Measurements from ENCODE around the gene RHOT2. TPM values are rescaled to one million over a fixed set of nuclear protein-coding genes. Genes with fewer than 3 reads are reported as not detected.

Gene RHOT2
- total RNA-seq, 1 experiment from 2014 or later = 47.4 TPM

GRCh38 chr16:631808-632358 is 36.0 kb upstream of the RHOT2 start:
- no peak for DNase-seq (ENCODE audit: extremely low read depth, low read depth)

GRCh38 chr16:632486-633335 is 35.2 kb upstream of the RHOT2 start:
- DNase-seq (ENCODE audit: extremely low read depth, low read depth) = no peak

GRCh38 chr16:633336-634050 is 34.4 kb upstream of the RHOT2 start:
- DNase-seq (ENCODE audit: extremely low read depth, low read depth) = no peak

- no peak for DNase-seq (ENCODE audit: extremely low read depth, low read depth)
These were observed 33.8 kb upstream of the RHOT2 start for GRCh38 chr16:634051-634670.

GRCh38 chr16:634996-635395 is 32.9 kb upstream of the RHOT2 start:
- DNase-seq (ENCODE audit: extremely low read depth, low read depth) = no peak

- DNase-seq (ENCODE audit: extremely low read depth, low read depth) = no peak
These were observed 32.2 kb upstream of the RHOT2 start for GRCh38 chr16:635573-636205.

- peak; percentile 94 for DNase-seq (ENCODE audit: extremely low read depth, low read depth)
These were observed 31.5 kb upstream of the RHOT2 start, which contains the start of gene METTL26 for GRCh38 chr16:636206-637080. METTL26 (minus strand) TSS chr16:636305; CDS start chr16:636290, 15 bp downstream.

- peak; percentile 89 for DNase-seq (ENCODE audit: extremely low read depth, low read depth)
These were observed 30.6 kb upstream of the RHOT2 start for GRCh38 chr16:637081-638018.

GRCh38 chr16:638034-638543 is 29.8 kb upstream of the RHOT2 start:
- no peak for DNase-seq (ENCODE audit: extremely low read depth, low read depth)

- DNase-seq (ENCODE audit: extremely low read depth, low read depth) = no peak
These were observed 29.1 kb upstream of the RHOT2 start for GRCh38 chr16:638836-639235.

GRCh38 chr16:640614-641013 is 27.3 kb upstream of the RHOT2 start:
- no peak for DNase-seq (ENCODE audit: extremely low read depth, low read depth)

GRCh38 chr16:641326-642188 is 26.4 kb upstream of the RHOT2 start, which contains the start of gene MCRIP2:
MCRIP2 (plus strand) TSS chr16:641828; CDS start chr16:641992, 164 bp downstream.
- DNase-seq (ENCODE audit: extremely low read depth, low read depth) = peak; percentile 74

GRCh38 chr16:642189-643049 is 25.5 kb upstream of the RHOT2 start:
- no peak for DNase-seq (ENCODE audit: extremely low read depth, low read depth)

- no peak for DNase-seq (ENCODE audit: extremely low read depth, low read depth)
These were observed 24.9 kb upstream of the RHOT2 start for GRCh38 chr16:643050-643368.

- no peak for DNase-seq (ENCODE audit: extremely low read depth, low read depth)
These were observed 23.4 kb upstream of the RHOT2 start for GRCh38 chr16:644556-644955.

GRCh38 chr16:645852-646678 is 21.9 kb upstream of the RHOT2 start:
- no peak for DNase-seq (ENCODE audit: extremely low read depth, low read depth)

Measured in NCI-H460 (cell line).